KOPT-K1 (cell line): ENCODE measurements around the gene SLC50A1.
"Not testable (repeated sequence)": the region's sequence is repeated elsewhere in the genome, so short reads cannot be mapped to it uniquely, and the experiment has no call there.

Source experiments
- H3K27ac ChIP-seq: fragments of 200-600 bp; sonication (generic); 2 replicates; pipeline ENCODE4 v1.5.1; 2016; ENCODE audit warnings: antibody characterized with exemption, mild to moderate bottlenecking, low read depth, low read length; ENCODE audit not compliant: poor library complexity, severe bottlenecking
- H3K36me3 ChIP-seq: fragments of 200-600 bp; sonication (generic); 2 replicates; pipeline ENCODE4 v1.5.1; 2017; ENCODE audit warnings: antibody characterized with exemption, mild to moderate bottlenecking, low read length, moderate library complexity; ENCODE audit not compliant: insufficient read depth
- H3K9me3 ChIP-seq: fragments of 200-600 bp; sonication (generic); 2 replicates; pipeline ENCODE4 v1.5.1; 2017; ENCODE audit warnings: antibody characterized with exemption, low read length, mild to moderate bottlenecking; ENCODE audit not compliant: insufficient read depth, poor library complexity, severe bottlenecking

The SLC50A1 gene

DNA sequence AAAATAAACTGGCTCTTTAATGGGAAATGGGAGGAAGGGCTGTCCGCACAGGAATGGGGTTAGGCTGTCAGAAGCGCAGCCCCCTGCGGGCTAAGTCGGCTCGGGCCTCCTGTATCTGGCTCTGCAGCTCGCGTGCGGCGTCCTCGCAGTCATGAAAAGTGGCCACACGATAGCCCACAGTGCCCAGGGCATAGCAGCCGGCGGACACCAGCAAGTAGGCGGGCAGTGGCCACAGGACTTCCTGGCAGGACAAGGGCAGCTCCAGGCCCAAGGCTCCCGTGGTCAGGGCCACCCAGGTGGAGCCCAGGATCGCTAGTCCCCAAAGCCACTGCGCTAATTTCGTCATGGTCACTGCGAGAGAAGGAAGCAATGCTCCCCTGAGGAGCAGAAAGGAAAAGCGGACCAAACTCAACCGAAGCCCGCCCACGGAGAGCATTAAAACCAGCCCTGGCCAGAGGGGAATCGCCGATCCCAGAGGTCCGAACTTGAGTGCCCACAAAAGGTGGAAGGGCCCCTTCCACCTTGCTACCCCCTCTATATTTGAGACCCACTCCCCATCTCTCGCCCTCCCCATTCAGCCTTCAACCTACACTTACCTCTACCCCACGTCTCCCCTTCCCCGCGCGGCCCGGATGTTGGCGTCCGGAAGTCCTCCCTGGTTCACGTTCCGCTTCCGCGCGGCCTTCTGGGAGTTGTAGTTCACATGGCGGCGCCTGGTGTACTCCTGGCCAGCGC is 4.4 kb downstream of the SLC50A1 start, which contains the start of gene DPM3:
Gene DPM3, minus strand, starts transcription at position 637 of the 735 bp plus-strand sequence. Its CDS starts 291 bp downstream, at position 346.
- Histone ChIP-seq H3K36me3 (no peaks in the 10 kb centered on the region), H3K9me3 (no peaks in the 10 kb centered on the region), H3K27ac (peak within 1 kb of the TSS; percentile 78)

DNA sequence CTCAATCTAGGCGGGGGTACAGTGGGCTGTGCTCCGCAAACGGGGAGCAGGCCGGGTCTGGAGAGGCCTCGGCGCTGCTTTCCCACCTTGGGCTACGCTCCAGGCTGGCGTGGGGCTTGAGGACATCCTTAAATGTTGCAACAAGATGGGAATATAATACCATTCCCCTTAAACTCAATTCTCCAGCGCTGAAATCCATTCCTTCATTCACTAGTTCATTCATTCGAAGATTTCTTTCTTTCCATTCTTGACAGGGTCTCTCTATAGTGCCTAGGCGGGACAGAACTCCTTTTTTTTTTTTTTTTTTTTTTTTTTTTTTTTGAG is 4.9 kb downstream of the SLC50A1 start:
- H3K27ac ChIP-seq: peak overlapping the region; percentile 78
- no peaks in the 10 kb centered on the region for H3K9me3 ChIP-seq
- H3K36me3 ChIP-seq: no peaks in the 10 kb centered on the region

DNA sequence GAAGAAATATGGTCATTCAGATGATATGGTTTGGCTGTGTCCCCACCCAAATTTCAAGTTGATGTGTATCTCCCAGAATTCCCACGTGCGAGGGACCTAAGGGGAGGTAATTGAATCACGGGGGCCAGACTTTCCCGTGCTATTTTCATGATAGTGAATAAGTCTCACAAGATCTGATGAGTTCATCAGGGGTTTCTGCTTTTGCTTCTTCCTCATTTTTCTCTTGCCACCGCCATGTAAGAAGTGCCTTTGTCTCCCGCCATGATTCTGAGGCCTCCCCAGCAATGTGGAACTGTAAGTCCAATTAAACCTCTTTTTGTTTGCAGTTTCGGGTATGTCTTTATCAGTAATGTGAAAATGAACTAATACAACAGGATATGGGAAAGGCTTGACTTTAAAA is 6.1 kb downstream of the SLC50A1 start:
- H3K36me3 ChIP-seq: no peaks in the 10 kb centered on the region
- H3K9me3 ChIP-seq: no peaks in the 10 kb centered on the region
- no peak overlapping the region for H3K27ac ChIP-seq

DNA sequence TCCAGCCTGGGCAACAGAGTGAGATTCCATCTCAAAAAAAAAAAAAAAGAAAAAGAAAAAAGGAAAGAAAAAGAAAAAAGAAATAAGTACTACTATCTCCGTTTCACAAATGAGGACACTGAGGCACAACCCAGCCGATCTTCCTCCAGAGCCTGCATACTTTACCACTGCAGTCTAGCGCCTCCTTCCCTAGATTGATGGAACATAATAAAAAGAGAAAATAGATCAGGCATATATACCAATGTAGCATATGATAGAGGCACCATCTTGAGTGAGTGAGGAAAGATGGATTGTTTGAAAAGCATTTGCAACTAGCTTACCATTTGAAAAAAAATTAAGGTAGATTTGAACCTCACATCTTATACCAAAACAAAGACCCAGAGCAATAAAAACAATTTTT is 9.8 kb downstream of the SLC50A1 start:
- H3K27ac ChIP-seq: no peak overlapping the region
- H3K36me3 ChIP-seq: no peaks in the 10 kb centered on the region
- no peaks in the 10 kb centered on the region for H3K9me3 ChIP-seq

DNA sequence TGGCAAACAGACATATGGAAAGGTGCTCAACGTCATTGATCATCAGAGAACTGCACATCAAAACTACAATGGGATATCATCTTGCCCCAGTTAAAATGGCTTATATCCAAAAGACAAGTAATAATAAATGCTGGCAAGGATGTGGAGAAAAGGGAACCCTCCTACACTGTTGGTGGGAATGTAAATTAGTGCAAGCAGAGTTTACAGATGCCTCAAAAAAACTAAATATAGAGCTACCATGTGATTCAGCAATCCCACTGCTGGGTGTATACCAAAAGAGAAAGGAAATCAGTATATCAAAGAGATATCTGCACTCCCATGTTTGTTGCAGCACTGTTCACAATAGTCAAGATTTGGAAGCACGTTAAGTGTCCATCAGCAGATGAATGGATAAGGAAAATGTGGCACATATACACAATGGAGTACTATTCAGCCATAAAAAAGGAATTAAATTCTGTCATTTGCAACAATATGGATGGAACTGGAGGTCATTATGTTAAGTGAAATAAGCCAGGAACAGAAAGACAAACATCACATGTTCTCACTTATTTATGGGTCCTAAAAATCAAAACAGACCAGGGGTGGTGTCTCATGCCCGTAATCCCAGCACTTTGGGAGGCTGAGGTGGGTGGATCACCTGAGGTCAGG is 20.5 kb downstream of the SLC50A1 start:
- H3K9me3 ChIP-seq, H3K36me3 ChIP-seq, H3K27ac ChIP-seq: not testable (repeated sequence)

DNA sequence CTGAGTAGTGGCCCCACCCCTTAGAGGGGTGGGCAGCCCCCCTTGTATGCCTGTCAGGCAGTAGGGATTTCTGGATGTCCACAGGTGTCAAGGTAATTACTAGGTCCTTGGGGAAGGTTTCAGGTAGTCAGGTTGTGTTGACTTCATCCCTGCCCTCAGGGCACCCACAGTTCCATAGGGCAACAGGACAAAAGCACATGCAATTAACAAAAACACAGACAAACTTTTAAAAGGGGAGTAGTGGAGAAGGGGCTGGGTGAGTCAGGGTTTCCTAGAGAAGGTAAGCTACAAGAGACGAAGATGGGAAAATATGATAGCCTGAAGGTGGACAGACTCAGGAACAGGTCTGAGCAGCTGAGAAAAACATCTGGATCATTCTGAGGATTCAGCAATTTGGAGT is 23.3 kb downstream of the SLC50A1 start:
- Histone ChIP-seq H3K27ac (no peak overlapping the region), H3K9me3 (no peaks in the 10 kb centered on the region), H3K36me3 (no peaks in the 10 kb centered on the region)

DNA sequence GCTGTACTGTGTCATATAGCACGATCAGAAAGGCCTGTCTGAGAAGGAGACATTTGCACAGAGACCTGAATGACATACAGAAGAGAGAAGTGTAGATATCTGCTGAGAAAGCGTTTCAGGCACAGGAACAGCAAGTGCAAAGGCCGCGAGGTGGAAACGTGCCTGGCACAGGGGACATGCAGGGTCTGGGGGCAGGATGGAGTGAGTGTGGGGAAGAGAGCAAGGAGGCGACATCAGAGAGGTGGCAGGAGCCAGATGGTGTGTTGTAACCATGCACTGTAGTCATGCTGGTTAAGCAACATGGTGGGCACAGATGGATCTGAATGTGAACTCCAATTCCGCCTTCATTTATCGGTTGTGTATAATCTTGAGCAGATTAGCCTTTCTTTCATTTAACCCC is 24.5 kb downstream of the SLC50A1 start:
- H3K36me3 ChIP-seq: no peaks in the 10 kb centered on the region
- no peaks in the 10 kb centered on the region for H3K9me3 ChIP-seq
- no peak overlapping the region for H3K27ac ChIP-seq

DNA sequence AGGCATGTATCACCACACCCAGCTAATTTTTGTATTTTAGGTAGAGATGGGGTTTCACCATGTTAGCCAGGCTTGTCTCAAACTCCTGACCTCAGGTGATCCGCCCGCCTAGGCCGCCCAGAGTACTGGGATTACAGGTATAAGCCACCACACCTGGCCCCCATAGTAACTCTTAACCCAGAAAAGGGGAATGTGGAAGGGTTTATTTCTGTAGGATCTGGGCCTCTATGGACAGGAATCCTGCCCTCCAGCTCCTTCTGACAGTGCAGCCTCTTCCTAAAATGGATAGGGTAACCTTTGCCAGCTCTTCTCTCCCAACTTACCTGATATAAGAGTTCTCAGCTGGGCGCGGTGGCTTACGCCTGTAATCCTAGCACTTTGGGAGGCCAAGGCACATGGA is 27.0 kb downstream of the SLC50A1 start:
- not testable (repeated sequence) for H3K36me3 ChIP-seq, H3K9me3 ChIP-seq, H3K27ac ChIP-seq

DNA sequence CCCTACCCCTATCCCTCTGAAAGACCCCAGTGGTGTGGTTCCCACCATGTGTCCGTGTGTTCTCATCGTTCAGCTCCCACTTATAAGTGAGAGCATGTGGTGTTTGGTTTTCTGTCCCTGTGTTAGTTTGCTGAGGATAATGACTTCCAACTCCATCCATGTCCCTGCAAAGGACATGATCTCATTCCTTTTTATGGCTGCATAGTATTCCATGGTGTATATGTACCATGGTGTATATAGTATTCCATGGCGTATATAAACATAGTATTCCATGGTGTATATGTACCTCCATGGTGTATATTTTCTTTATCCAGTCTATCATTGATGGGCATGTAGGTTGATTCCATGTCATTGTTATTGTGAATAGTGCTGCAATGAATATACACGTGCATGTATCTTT is 28.1 kb downstream of the SLC50A1 start:
- not testable (repeated sequence) for H3K27ac ChIP-seq, H3K36me3 ChIP-seq, H3K9me3 ChIP-seq

DNA sequence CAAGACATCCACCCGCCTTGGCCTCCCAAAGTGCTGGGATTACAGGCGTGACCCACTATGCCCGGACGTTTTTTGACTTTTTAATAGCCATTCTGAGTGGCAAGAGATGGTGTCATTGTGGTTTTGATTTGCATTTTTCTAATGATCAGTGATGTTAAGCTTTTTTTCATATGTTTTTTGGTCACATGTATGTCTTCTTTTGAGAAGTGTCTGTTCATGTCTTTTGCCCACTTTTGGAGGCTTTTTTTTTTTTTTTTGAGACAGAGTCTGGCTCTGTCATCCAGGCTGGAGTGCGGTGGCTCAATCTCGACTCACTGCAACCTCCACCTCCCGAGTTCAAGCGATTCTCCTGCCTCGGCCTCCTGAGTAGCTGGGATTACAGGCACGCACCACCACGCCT is 29.0 kb downstream of the SLC50A1 start:
- H3K36me3 ChIP-seq: peaks cover 11% of the 10 kb centered on the region; the same call in 1 of the 2 replicates
- H3K27ac ChIP-seq, H3K9me3 ChIP-seq: not testable (repeated sequence)

DNA sequence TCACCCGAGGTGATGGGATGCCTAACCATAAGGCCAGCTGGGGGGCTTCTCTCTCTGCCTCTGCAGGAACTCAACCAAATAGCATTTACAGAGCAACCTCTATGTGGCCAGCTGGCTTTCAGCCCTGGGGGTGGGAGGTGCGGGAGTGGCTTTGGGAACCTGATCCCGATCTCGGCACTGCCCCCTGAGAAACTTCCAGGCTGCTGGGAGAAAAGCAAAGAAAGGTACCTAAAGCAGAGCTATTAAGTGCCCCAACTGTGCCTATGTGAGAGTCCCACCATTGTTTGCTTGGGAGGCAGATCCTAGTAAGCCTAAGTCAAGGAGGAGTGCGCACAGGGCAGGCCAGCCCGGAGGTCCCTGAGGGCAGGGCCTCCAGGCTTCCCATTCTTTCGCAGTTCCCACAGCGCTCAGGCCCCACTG is 30.4 kb downstream of the SLC50A1 start:
- Histone ChIP-seq H3K27ac (no peak overlapping the region), H3K36me3 (peaks cover 19% of the 10 kb centered on the region; the same call in 1 of the 2 replicates), H3K9me3 (no peaks in the 10 kb centered on the region)

DNA sequence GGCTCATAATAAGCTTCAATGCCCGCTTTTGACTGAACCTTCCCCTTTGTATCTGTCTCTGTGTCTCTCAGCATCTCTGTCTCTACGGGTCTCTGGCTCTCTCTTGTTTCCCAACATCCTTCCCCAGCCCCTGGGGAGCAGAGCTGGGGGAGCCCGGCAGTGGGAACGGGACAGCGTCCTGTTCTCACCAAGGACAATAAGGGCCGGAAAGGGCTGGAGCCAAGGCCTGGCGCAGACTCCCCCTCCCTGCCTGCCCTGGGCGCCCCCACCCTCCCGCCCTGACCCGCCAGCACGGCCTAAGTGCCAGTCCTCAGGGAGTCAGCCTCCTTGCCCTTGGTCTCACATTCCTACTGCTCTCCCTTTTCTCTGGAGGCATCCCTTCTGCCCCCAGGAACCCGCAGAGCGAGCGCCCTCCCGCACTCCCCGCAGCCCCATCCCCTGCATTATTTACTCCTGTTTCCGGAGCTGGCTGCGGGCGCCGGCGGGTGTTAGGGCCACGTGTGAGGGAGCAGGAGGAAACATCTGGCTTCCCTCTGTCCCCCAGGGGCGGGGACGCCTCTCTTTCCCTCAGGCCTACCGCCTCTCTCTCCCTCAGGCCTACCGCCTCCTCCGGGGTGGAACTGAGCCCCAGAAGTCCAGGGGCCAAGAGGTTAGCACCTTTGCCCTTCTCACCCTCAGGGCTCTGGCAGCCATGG is 31.0 kb downstream of the SLC50A1 start:
- peaks cover 19% of the 10 kb centered on the region; the same call in 1 of the 2 replicates for H3K36me3 ChIP-seq
- no peaks in the 10 kb centered on the region for H3K9me3 ChIP-seq
- peak overlapping the region; percentile 28 for H3K27ac ChIP-seq

DNA sequence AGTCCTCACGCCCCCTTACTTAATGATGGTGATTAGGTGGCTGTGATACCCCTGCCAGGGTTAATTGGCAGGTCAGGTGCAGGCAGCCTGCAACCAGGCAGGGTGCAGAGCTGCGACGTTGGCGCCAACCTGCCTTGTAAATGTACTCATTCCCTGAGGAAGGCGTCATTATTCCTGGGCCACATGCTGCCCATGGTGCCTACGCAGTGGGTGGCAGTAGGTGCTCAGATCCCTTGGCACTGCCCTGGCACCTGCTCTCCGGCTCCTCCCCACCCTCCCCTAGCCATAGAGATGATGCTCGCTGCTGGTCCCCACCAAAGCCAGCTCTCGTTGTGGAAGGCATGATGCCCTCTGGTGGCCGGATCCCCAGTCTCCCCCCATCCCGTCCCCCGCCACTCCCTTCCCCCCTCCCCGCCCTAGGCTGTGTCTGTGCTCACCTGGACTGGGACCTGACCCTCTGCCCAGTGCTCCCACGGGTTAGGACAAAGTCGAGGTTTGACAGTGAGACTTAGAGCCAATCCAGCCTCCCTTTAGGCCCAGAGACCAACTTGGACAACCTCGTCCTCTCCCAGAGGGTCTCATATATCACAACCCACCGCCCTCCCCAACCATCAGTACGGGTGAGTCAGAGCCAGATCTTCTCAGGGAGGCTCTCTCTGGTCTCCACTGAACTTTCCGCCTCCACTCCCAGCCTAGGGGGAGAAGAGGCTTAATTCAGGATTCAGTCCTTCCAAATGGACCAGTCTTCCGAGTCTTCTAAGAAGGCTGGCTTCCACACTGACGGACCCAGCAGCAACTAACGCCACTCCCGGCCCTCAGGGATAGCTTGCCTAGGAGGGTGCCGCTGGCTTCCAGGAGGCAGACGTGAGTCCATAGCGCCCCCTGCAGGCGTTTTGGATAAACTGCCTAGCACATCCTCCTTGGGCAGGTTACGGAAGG is 31.8 kb downstream of the SLC50A1 start:
- Histone ChIP-seq H3K27ac (peak overlapping the region; percentile 28), H3K36me3 (peaks cover 19% of the 10 kb centered on the region; the same call in 1 of the 2 replicates), H3K9me3 (no peaks in the 10 kb centered on the region)

DNA sequence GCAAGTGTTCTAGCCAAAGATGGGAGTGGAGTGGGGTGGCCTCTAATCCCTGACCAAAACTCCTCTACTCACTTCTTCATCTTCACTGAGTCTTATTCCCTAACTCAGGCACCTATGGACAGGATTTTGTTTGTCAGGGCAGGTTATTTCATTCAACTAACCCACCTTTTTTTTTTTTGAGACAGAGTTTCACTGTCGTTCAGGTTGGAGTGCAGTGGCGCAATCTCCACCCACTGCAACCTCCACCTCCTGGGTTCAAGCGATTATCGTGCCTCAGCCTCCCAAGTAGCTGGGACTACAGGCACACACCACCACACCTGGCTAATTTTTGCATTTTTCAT is 32.4 kb downstream of the SLC50A1 start:
- H3K36me3 ChIP-seq: peaks cover 19% of the 10 kb centered on the region; the same call in 1 of the 2 replicates
- not testable (repeated sequence) for H3K27ac ChIP-seq, H3K9me3 ChIP-seq
